NCI-H1105 treated with DMSO at 0.1 percent for 48 hours (cell line): ENCODE measurements around the gene SARM1.
"Not testable (repeated sequence)": the region's sequence is repeated elsewhere in the genome, so short reads cannot be mapped to it uniquely, and the experiment has no call there.

Experiments used
- DNase-seq: peaks from one replicate; lab custom pipeline; 2025; lab: John Stamatoyannopoulos, UW

SARM1 gene

GRCh38 chr17:28425206-28425605, 53.7 kb downstream of the SARM1 start:
- no peak for DNase-seq

GRCh38 chr17:28426081-28426519, 54.6 kb downstream of the SARM1 start:
- DNase-seq, result no peak

- DNase-seq, result no peak
These were observed 55.9 kb downstream of the SARM1 start for GRCh38 chr17:28427371-28427770.

- not testable (repeated sequence) for DNase-seq
These were observed 56.5 kb downstream of the SARM1 start for GRCh38 chr17:28427982-28428381.

GRCh38 chr17:28433721-28434120, 62.2 kb downstream of the SARM1 start:
- DNase-seq, result no peak

GRCh38 chr17:28434326-28434725, 62.8 kb downstream of the SARM1 start:
- DNase-seq, result not testable (repeated sequence)

- no peak for DNase-seq
These were observed 72.6 kb downstream of the SARM1 start for GRCh38 chr17:28443901-28444638.

- DNase-seq, result no peak
These were observed 75.4 kb downstream of the SARM1 start for GRCh38 chr17:28446716-28447395.

- no peak for DNase-seq
These were observed 75.9 kb downstream of the SARM1 start for GRCh38 chr17:28447396-28447760.

- no peak for DNase-seq
These were observed 78.4 kb downstream of the SARM1 start for GRCh38 chr17:28449859-28450258.
